KOPT-K1 (cell line): ENCODE results near the gene FADD.

Source experiments
- H3K27ac ChIP-seq: fragments of 200-600 bp; sonication (generic); 2 replicates; pipeline ENCODE4 v1.5.1; 2016; ENCODE audit warnings: antibody characterized with exemption, mild to moderate bottlenecking, low read depth, low read length; ENCODE audit not compliant: poor library complexity, severe bottlenecking
- H3K36me3 ChIP-seq: fragments of 200-600 bp; sonication (generic); 2 replicates; pipeline ENCODE4 v1.5.1; 2017; ENCODE audit warnings: antibody characterized with exemption, mild to moderate bottlenecking, low read length, moderate library complexity; ENCODE audit not compliant: insufficient read depth
- H3K9me3 ChIP-seq: fragments of 200-600 bp; sonication (generic); 2 replicates; pipeline ENCODE4 v1.5.1; 2017; ENCODE audit warnings: antibody characterized with exemption, low read length, mild to moderate bottlenecking; ENCODE audit not compliant: insufficient read depth, poor library complexity, severe bottlenecking

Gene FADD

GRCh38 chr11:70202920-70203750 is at the start of gene FADD:
Gene FADD (plus strand): TSS chr11:70203296. CDS start chr11:70203460, 164 bp downstream.
- Histone ChIP-seq H3K27ac (peak within 1 kb of the TSS; percentile 98), H3K9me3 (no peaks in the 10 kb centered on the region), H3K36me3 (peaks cover 36% of the 10 kb centered on the region)

GRCh38 chr11:70155386-70155785 is 47.7 kb upstream of the FADD start:
- Histone ChIP-seq H3K36me3 (no peaks in the 10 kb centered on the region), H3K27ac (no peak overlapping the region), H3K9me3 (no peaks in the 10 kb centered on the region)

- no peaks in the 10 kb centered on the region for H3K36me3 ChIP-seq
- H3K27ac ChIP-seq = no peak overlapping the region
- H3K9me3 ChIP-seq = no peaks in the 10 kb centered on the region
Measured at GRCh38 chr11:70156291-70157037, 46.6 kb upstream of the FADD start.

GRCh38 chr11:70158201-70158600 is 44.9 kb upstream of the FADD start:
- H3K9me3 ChIP-seq = no peaks in the 10 kb centered on the region
- no peak overlapping the region for H3K27ac ChIP-seq
- no peaks in the 10 kb centered on the region for H3K36me3 ChIP-seq

- H3K36me3 ChIP-seq = no peaks in the 10 kb centered on the region
- H3K27ac ChIP-seq = no peak overlapping the region
- H3K9me3 ChIP-seq = no peaks in the 10 kb centered on the region
Measured at GRCh38 chr11:70158757-70159389, 44.2 kb upstream of the FADD start.

GRCh38 chr11:70159627-70160570 is 43.2 kb upstream of the FADD start:
- Histone ChIP-seq H3K36me3 (no peaks in the 10 kb centered on the region), H3K9me3 (no peaks in the 10 kb centered on the region), H3K27ac (no peak overlapping the region)

- no peak overlapping the region for H3K27ac ChIP-seq
- H3K9me3 ChIP-seq = no peaks in the 10 kb centered on the region
- no peaks in the 10 kb centered on the region for H3K36me3 ChIP-seq
Measured at GRCh38 chr11:70161043-70161625, 42.0 kb upstream of the FADD start.

- H3K27ac ChIP-seq = no peak overlapping the region
- H3K9me3 ChIP-seq = no peaks in the 10 kb centered on the region
- no peaks in the 10 kb centered on the region for H3K36me3 ChIP-seq
Measured at GRCh38 chr11:70164705-70165104, 38.4 kb upstream of the FADD start.

GRCh38 chr11:70167120-70167519 is 36.0 kb upstream of the FADD start:
- no peaks in the 10 kb centered on the region for H3K36me3 ChIP-seq
- H3K27ac ChIP-seq = no peak overlapping the region
- no peaks in the 10 kb centered on the region for H3K9me3 ChIP-seq

- Histone ChIP-seq H3K27ac (no peak overlapping the region), H3K9me3 (no peaks in the 10 kb centered on the region), H3K36me3 (no peaks in the 10 kb centered on the region)
Measured at GRCh38 chr11:70167723-70168404, 35.2 kb upstream of the FADD start.

- Histone ChIP-seq H3K27ac (no peak overlapping the region), H3K9me3 (no peaks in the 10 kb centered on the region), H3K36me3 (no peaks in the 10 kb centered on the region)
Measured at GRCh38 chr11:70168405-70168754, 34.7 kb upstream of the FADD start.

- no peak overlapping the region for H3K27ac ChIP-seq
- H3K9me3 ChIP-seq = no peaks in the 10 kb centered on the region
- H3K36me3 ChIP-seq = no peaks in the 10 kb centered on the region
Measured at GRCh38 chr11:70169127-70169526, 34.0 kb upstream of the FADD start.

GRCh38 chr11:70169632-70170031 is 33.5 kb upstream of the FADD start:
- no peaks in the 10 kb centered on the region for H3K36me3 ChIP-seq
- no peak overlapping the region for H3K27ac ChIP-seq
- no peaks in the 10 kb centered on the region for H3K9me3 ChIP-seq
